ENCODE data around the gene NPAS2. TPM values are rescaled to one million over a fixed set of nuclear protein-coding genes. Genes with fewer than 3 reads are reported as not detected.

NPAS2 gene
- total RNA-seq, 1 donor, result under 0.01 TPM

- DNase-seq (ENCODE audit: low read depth in 2 of 3, low spot score in 2 of 3), result no peak
Observed at GRCh38 chr2:100983201-100983600, 163.3 kb downstream of the NPAS2 start.

GRCh38 chr2:100983684-100984310 is 163.9 kb downstream of the NPAS2 start:
- no peak for DNase-seq (ENCODE audit: low read depth in 2 of 3, low spot score in 2 of 3)

GRCh38 chr2:100984892-100985307 is 165.0 kb downstream of the NPAS2 start:
- peak; percentile 63 to 83 (median 75) for DNase-seq (ENCODE audit: low read depth in 2 of 3, low spot score in 2 of 3)

GRCh38 chr2:100986157-100986556 is 166.2 kb downstream of the NPAS2 start:
- DNase-seq (ENCODE audit: low read depth in 2 of 3, low spot score in 2 of 3), result no peak

- DNase-seq (ENCODE audit: low read depth in 2 of 3, low spot score in 2 of 3), result no peak
Observed at GRCh38 chr2:100987536-100987935, 167.6 kb downstream of the NPAS2 start.

- DNase-seq (ENCODE audit: low read depth in 2 of 3, low spot score in 2 of 3), result no peak
Observed at GRCh38 chr2:100987974-100988373, 168.0 kb downstream of the NPAS2 start.

- DNase-seq (ENCODE audit: low read depth in 2 of 3, low spot score in 2 of 3), result no peak
Observed at GRCh38 chr2:100988630-100989417, 168.9 kb downstream of the NPAS2 start.

GRCh38 chr2:100989666-100990065 is 169.7 kb downstream of the NPAS2 start:
- no peak for DNase-seq (ENCODE audit: low read depth in 2 of 3, low spot score in 2 of 3)

GRCh38 chr2:100990166-100990565 is 170.2 kb downstream of the NPAS2 start:
- DNase-seq (ENCODE audit: low read depth in 2 of 3, low spot score in 2 of 3), result no peak

- no peak for DNase-seq (ENCODE audit: low read depth in 2 of 3, low spot score in 2 of 3)
Observed at GRCh38 chr2:100990650-100991403, 170.9 kb downstream of the NPAS2 start.

- no peak for DNase-seq (ENCODE audit: low read depth in 2 of 3, low spot score in 2 of 3)
Observed at GRCh38 chr2:100991404-100991773, 171.4 kb downstream of the NPAS2 start.

GRCh38 chr2:100992262-100992661 is 172.3 kb downstream of the NPAS2 start:
- DNase-seq (ENCODE audit: low read depth in 2 of 3, low spot score in 2 of 3), result peak in 1 of 3 donors; percentile 26

- DNase-seq (ENCODE audit: low read depth in 2 of 3, low spot score in 2 of 3), result no peak
Observed at GRCh38 chr2:100993294-100993693, 173.4 kb downstream of the NPAS2 start.

GRCh38 chr2:100995309-100996075 is 175.6 kb downstream of the NPAS2 start:
- DNase-seq (ENCODE audit: low read depth in 2 of 3, low spot score in 2 of 3), result no peak

GRCh38 chr2:100997509-100998234 is 177.7 kb downstream of the NPAS2 start:
- no peak for DNase-seq (ENCODE audit: low read depth in 2 of 3, low spot score in 2 of 3)

- DNase-seq (ENCODE audit: low read depth in 2 of 3, low spot score in 2 of 3), result no peak
Observed at GRCh38 chr2:100998235-100998573, 178.3 kb downstream of the NPAS2 start.

- no peak for DNase-seq (ENCODE audit: low read depth in 2 of 3, low spot score in 2 of 3)
Observed at GRCh38 chr2:100999995-101000394, 180.1 kb downstream of the NPAS2 start.

GRCh38 chr2:101001691-101002561 is 182.0 kb downstream of the NPAS2 start, which contains the start of gene RPL31:
RPL31 (plus strand) TSS chr2:101002289; CDS start chr2:101002702, 413 bp downstream.
- peak; percentile 79 to 98 (median 97) for DNase-seq (ENCODE audit: low read depth in 2 of 3, low spot score in 2 of 3)
